Coronary artery (tissue), 2 donors: ENCODE data around the gene RANBP2.

Source experiments
- DNase-seq: peaks from one replicate; pipeline ENCODE4 v3.0.0-alpha.2; 2017; ENCODE audit warnings: low spot score
- H3K27ac ChIP-seq, 2 donors: fragments of 200-600 bp; sonication (generic); one replicate each; pipeline ENCODE4 v1.5.1; 2016 to 2019
- H3K4me3 ChIP-seq: fragments of 200-600 bp; sonication (generic); 2 replicates; pipeline ENCODE4 v1.5.1; 2016; ENCODE audit warnings: mild to moderate bottlenecking, moderate library complexity
- TF ChIP-seq, protein P1 (sequence below): fragments of 200-600 bp; sonication (generic); IDR thresholded peaks from one replicate; pipeline ENCODE4 v1.5.1; 2019; ENCODE audit warnings: antibody characterized with exemption

Gene RANBP2

DNA sequence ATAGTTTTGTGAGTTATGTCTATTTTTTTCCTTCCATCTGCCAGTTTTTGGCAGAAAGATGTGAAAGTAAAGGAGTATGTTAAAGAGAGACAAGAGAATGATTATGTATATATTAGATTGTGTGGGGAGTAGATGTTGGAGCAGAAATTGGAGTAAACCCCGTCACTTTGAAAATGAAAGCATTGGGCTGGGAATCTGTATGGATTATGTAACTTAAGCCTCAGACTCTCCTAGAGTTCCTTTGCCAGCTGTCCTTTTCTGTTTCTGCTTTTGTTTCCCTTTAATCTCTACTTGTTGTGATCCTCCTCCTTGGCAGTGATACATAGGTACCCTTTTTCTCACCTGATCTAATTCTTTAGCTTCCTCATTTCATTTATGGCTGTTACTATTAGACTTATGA, 86.5 kb downstream of the RANBP2 start:
- Histone ChIP-seq H3K27ac (no peak overlapping the region), H3K4me3 (no peak overlapping the region)
- DNase-seq = no peak
- TF ChIP-seq, protein P1, sequence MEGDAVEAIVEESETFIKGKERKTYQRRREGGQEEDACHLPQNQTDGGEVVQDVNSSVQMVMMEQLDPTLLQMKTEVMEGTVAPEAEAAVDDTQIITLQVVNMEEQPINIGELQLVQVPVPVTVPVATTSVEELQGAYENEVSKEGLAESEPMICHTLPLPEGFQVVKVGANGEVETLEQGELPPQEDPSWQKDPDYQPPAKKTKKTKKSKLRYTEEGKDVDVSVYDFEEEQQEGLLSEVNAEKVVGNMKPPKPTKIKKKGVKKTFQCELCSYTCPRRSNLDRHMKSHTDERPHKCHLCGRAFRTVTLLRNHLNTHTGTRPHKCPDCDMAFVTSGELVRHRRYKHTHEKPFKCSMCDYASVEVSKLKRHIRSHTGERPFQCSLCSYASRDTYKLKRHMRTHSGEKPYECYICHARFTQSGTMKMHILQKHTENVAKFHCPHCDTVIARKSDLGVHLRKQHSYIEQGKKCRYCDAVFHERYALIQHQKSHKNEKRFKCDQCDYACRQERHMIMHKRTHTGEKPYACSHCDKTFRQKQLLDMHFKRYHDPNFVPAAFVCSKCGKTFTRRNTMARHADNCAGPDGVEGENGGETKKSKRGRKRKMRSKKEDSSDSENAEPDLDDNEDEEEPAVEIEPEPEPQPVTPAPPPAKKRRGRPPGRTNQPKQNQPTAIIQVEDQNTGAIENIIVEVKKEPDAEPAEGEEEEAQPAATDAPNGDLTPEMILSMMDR = no peak

GRCh38 chr2:108806371-108807113, 87.3 kb downstream of the RANBP2 start:
- H3K27ac ChIP-seq = no peak overlapping the region
- TF ChIP-seq, protein P1 = no peak
- DNase-seq = no peak
- H3K4me3 ChIP-seq = no peak overlapping the region

DNA sequence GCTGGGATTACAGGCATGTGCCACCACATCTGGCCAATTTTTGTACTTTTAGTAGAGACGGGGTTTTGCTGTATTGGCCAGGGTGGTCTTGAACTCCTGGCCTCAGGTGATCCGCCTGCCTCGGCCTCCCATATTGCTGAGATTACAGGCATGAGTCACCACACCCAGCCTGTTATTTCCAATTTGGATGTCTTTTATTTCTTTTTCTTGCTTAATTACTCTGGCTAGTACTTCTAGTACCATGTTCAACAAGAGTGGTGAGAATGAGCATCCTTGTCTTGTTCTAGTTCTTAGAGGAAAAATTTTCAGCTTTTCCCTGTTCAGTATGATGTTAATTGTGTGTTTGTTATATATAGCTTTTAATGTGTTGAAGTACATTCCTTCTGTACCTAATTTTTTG, 90.7 kb downstream of the RANBP2 start:
- no peak for DNase-seq
- Histone ChIP-seq H3K4me3 (no peak overlapping the region), H3K27ac (no peak overlapping the region)
- TF ChIP-seq, protein P1 = no peak

- TF ChIP-seq, protein P1 = no peak
- DNase-seq = no peak
- Histone ChIP-seq H3K27ac (no peak overlapping the region), H3K4me3 (no peak overlapping the region)
Observed at GRCh38 chr2:108810993-108811957, 92.0 kb downstream of the RANBP2 start.

- Histone ChIP-seq H3K4me3 (no peak overlapping the region), H3K27ac (no peak overlapping the region)
- TF ChIP-seq, protein P1 = no peak
- DNase-seq = no peak
Observed at GRCh38 chr2:108813732-108814131, 94.5 kb downstream of the RANBP2 start.

GRCh38 chr2:108820482-108820881, 101.2 kb downstream of the RANBP2 start:
- TF ChIP-seq, protein P1 = no peak
- no peak for DNase-seq
- H3K27ac ChIP-seq = no peak overlapping the region

More at GRCh38 chr2:108820482-108820881, 101.2 kb downstream of the RANBP2 start:
- H3K4me3 ChIP-seq = no peak overlapping the region
